HCT116 (cell line): ENCODE measurements around the gene PDE4B. TPM values are rescaled to one million over a fixed set of nuclear protein-coding genes. Genes with fewer than 3 reads are reported as not detected.

Experiments
- ATAC-seq: fragments of 200-7000 bp; cut with Tn5 transposase; 2 replicates; pipeline ENCODE4 v1.9.1; 2020; ENCODE audit warnings: mild to moderate bottlenecking, moderate library complexity
- BruUV-seq: library from RNA; stranded (reverse); fragments of 400-500 nt; replicated peaks from 2 replicates; lab custom pipeline; 2021; lab: Mats Ljungman, UMichigan
- CTCF ChIA-PET: fragments of 300-600 bp; sonication (Branson Sonifier 250); formaldehyde crosslinking; loops from one replicate; lab custom pipeline; 2021; ENCODE audit warnings: antibody characterized with exemption; lab: Charles Lee
- POLR2A ChIA-PET: fragments of 300-600, 350-600 bp; sonication (Branson Sonifier 250); formaldehyde crosslinking; loops from one replicate; lab custom pipeline; 2021; ENCODE audit warnings: antibody characterized with exemption; lab: Charles Lee
- RAD21 ChIA-PET, 2 experiments: fragments of 300-600 bp; sonication (Branson Sonifier 250); formaldehyde crosslinking; loops; one replicate each; lab custom pipeline; 2023; ENCODE audit warnings: low total read pairs in 2 of 2; ENCODE audit not compliant: uncharacterized antibody in 2 of 2, unreplicated experiment in 2 of 2, low non-redundant PET in 1 of 2; lab: Charles Lee
- DNase-seq: peaks from one replicate; pipeline ENCODE4 v3.0.0-alpha.2; 2010; ENCODE audit warnings: low read depth, low spot score
- H2AFZ ChIP-seq: fragments of 200-600 bp; shearing (Covaris generic), sonication (generic); 2 replicates; pipeline ENCODE4 v1.6.1; 2017; ENCODE audit warnings: low read depth, mixed run types, mixed read lengths, antibody characterized with exemption, low read length; ENCODE audit not compliant: poor library complexity, severe bottlenecking
- H3K27ac ChIP-seq: 2 replicates; pipeline ENCODE4 v1.5.1; 2012; ENCODE audit warnings: low read depth, low read length
- H3K27me3 ChIP-seq: fragments of 200-600 bp; sonication (generic); 2 replicates; pipeline ENCODE4 v1.6.1; 2016; ENCODE audit warnings: mixed run types, low read length, mixed read lengths; ENCODE audit not compliant: insufficient read depth
- H3K36me3 ChIP-seq, 2 experiments: fragments of 200-500 bp in 1 of 2; fragments of 200-600 bp in 1 of 2; sonication (Bioruptor generic) in 1 of 2; sonication (generic) in 1 of 2; 2 replicates each; pipeline versions ENCODE4 v1.5.1 to v1.6.1; 2014 to 2016; ENCODE audit warnings: low read length in 2 of 2, inconsistent platforms in 1 of 2, mixed read lengths in 1 of 2, mixed run types in 1 of 2; ENCODE audit not compliant: insufficient read depth in 2 of 2, control insufficient read depth in 1 of 2
- H3K4me1 ChIP-seq, 2 experiments: fragments of 200-600 bp in 1 of 2; sonication (generic) in 1 of 2; 2 replicates each; pipeline versions ENCODE4 v1.5.1 to v1.6.1; 2012 to 2017; ENCODE audit warnings: low read length in 2 of 2, inconsistent platforms in 1 of 2, mild to moderate bottlenecking in 1 of 2, mixed read lengths in 1 of 2, mixed run types in 1 of 2, moderate library complexity in 1 of 2; ENCODE audit not compliant: insufficient read depth in 2 of 2, control insufficient read depth in 1 of 2
- H3K4me2 ChIP-seq: fragments of 200-600 bp; sonication (generic); 2 replicates; pipeline ENCODE4 v1.6.1; 2017; ENCODE audit warnings: mixed run types, low read length, mixed read lengths
- H3K4me3 ChIP-seq, 2 experiments: fragments of 200-600 bp in 1 of 2; sonication (generic) in 1 of 2; replicated peaks in 1 of 2; 2 replicates each; pipeline ENCODE4 v1.5.1; 2011 to 2016; ENCODE audit warnings: low read length in 2 of 2, control low read depth in 1 of 2, low read depth in 1 of 2, mild to moderate bottlenecking in 1 of 2, mixed read lengths in 1 of 2, mixed run types in 1 of 2
- H3K79me2 ChIP-seq: fragments of 200-600 bp; sonication (generic); 2 replicates; pipeline ENCODE4 v1.6.1; 2017; ENCODE audit warnings: mild to moderate bottlenecking, mixed run types, low read length, moderate library complexity, mixed read lengths; ENCODE audit not compliant: insufficient read depth
- H3K9ac ChIP-seq: fragments of 200-600 bp; sonication (generic); 2 replicates; pipeline ENCODE4 v1.6.1; 2016; ENCODE audit warnings: low read length, mixed read lengths
- H3K9me2 ChIP-seq: fragments of 200-600 bp; sonication (generic), shearing (Covaris generic); 2 replicates; pipeline ENCODE4 v1.6.1; 2017; ENCODE audit warnings: mixed run types, mild to moderate bottlenecking, moderate library complexity; ENCODE audit not compliant: insufficient read depth
- H3K9me3 ChIP-seq, 2 experiments: fragments of 200-500 bp in 1 of 2; fragments of 200-600 bp in 1 of 2; sonication (Bioruptor generic) in 1 of 2; sonication (generic) in 1 of 2; 2 replicates each; pipeline ENCODE4 v1.6.1; 2014 to 2017; ENCODE audit warnings: low read length in 2 of 2, mixed read lengths in 2 of 2, inconsistent platforms in 1 of 2, low read depth in 1 of 2, mild to moderate bottlenecking in 1 of 2, mixed run types in 1 of 2, moderate library complexity in 1 of 2; ENCODE audit not compliant: control insufficient read depth in 1 of 2, insufficient read depth in 1 of 2
- H4K20me1 ChIP-seq: fragments of 200-600 bp; sonication (generic), shearing (Covaris generic); 2 replicates; pipeline ENCODE4 v1.6.1; 2017; ENCODE audit warnings: mixed run types, mild to moderate bottlenecking, moderate library complexity; ENCODE audit not compliant: insufficient read depth
- CBX3 ChIP-seq: IDR thresholded peaks from 2 replicates; pipeline ENCODE4 v1.6.1; 2012; ENCODE audit warnings: low read depth
- CEBPB ChIP-seq: IDR thresholded peaks from 2 replicates; pipeline ENCODE4 v1.6.1; 2012; ENCODE audit warnings: low read depth
- EGR1 ChIP-seq: IDR thresholded peaks from 2 replicates; pipeline ENCODE4 v1.6.1; 2012; ENCODE audit warnings: low read depth
- ELF1 ChIP-seq: IDR thresholded peaks from 2 replicates; pipeline ENCODE4 v1.6.1; 2012; ENCODE audit warnings: low read depth, borderline replicate concordance
- EZH2 ChIP-seq: fragments of 200-600 bp; sonication (generic); IDR thresholded peaks from 2 replicates; pipeline ENCODE4 v1.6.1; 2017; ENCODE audit warnings: antibody characterized with exemption, mixed run types
- JUND ChIP-seq: IDR thresholded peaks from 2 replicates; pipeline ENCODE4 v1.6.1; 2012
- POLR2A ChIP-seq: IDR thresholded peaks from 2 replicates; pipeline ENCODE4 v1.7.0; 2011; ENCODE audit warnings: borderline replicate concordance; ENCODE audit not compliant: insufficient read depth, insufficient read length; ENCODE audit errors: extremely low read depth
- RAD21 ChIP-seq: IDR thresholded peaks from 2 replicates; pipeline ENCODE4 v1.6.1; 2012; ENCODE audit warnings: low read depth, mild to moderate bottlenecking
- SIN3A ChIP-seq: IDR thresholded peaks from 2 replicates; pipeline ENCODE4 v1.6.1; 2012; ENCODE audit warnings: low read depth
- SP1 ChIP-seq: IDR thresholded peaks from 2 replicates; pipeline ENCODE4 v1.6.1; 2012; ENCODE audit warnings: low read depth
- SRF ChIP-seq: IDR thresholded peaks from 2 replicates; pipeline ENCODE4 v1.6.1; 2012; ENCODE audit warnings: low read depth
- YY1 ChIP-seq: IDR thresholded peaks from 2 replicates; pipeline ENCODE4 v1.6.1; 2011; ENCODE audit warnings: low read length, low read depth, moderate library complexity, mild to moderate bottlenecking; ENCODE audit not compliant: insufficient replicate concordance; ENCODE audit errors: extremely low read depth
- ZFX ChIP-seq: fragments of 450-650 bp; IDR thresholded peaks from 2 replicates; pipeline ENCODE4 v1.6.1; 2017
- intact Hi-C: fragments of 100-400 bp; cut with micrococcal nuclease; formaldehyde crosslinking; loops from 2 replicates; pipeline ENCODE4 v1.10.0; 2022
- total RNA-seq: library from RNA; stranded (reverse); gene quantifications from one replicate; pipeline ENCODE4 v1.2.1, GENCODE V29; 2021; ENCODE audit not compliant: unreplicated experiment
- TF ChIP-seq, protein P1 (sequence below): IDR thresholded peaks from 2 replicates; pipeline ENCODE4 v1.6.1; 2011; ENCODE audit warnings: mild to moderate bottlenecking, low read length, moderate library complexity; ENCODE audit not compliant: insufficient replicate concordance; ENCODE audit errors: extremely low read depth
- TF ChIP-seq, protein P2 (sequence below): IDR thresholded peaks from 2 replicates; pipeline ENCODE4 v1.6.1; 2012
- TF ChIP-seq, protein P3 (sequence below): IDR thresholded peaks from 2 replicates; pipeline ENCODE4 v1.6.1; 2012; ENCODE audit warnings: low read depth

PDE4B gene
- total RNA-seq, 1 experiment from 2014 or later, result 76.9 TPM

DNA sequence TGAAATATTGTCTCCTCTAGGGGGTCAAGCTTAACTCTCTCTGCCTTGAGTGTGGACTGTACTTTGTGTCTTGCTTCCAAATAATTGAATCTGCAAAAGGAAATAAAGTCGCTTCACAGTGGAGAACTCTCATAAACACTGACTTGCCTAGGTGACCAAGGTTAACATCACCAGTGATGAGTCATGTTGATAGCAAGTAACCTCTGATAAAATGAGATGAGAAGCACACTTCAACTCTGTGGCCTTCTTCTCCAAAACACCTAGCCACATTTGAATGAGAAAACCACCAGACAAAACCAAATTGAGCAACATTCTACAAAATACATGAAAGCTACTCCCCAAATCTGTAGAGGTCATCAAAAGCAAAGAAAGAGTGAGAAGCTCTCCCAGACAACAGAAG is 37.6 kb downstream of the PDE4B start (continued):
- TF ChIP-seq YY1 (no peak), POLR2A (no peak), SP1 (no peak), SIN3A (no peak), RAD21 (no peak), JUND (0 out of 2 replicates have a peak, but pooled peaks have one; percentile 24), EGR1 (no peak)
- TF ChIP-seq, protein P1, sequence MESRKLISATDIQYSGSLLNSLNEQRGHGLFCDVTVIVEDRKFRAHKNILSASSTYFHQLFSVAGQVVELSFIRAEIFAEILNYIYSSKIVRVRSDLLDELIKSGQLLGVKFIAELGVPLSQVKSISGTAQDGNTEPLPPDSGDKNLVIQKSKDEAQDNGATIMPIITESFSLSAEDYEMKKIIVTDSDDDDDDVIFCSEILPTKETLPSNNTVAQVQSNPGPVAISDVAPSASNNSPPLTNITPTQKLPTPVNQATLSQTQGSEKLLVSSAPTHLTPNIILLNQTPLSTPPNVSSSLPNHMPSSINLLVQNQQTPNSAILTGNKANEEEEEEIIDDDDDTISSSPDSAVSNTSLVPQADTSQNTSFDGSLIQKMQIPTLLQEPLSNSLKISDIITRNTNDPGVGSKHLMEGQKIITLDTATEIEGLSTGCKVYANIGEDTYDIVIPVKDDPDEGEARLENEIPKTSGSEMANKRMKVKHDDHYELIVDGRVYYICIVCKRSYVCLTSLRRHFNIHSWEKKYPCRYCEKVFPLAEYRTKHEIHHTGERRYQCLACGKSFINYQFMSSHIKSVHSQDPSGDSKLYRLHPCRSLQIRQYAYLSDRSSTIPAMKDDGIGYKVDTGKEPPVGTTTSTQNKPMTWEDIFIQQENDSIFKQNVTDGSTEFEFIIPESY, result no peak

DNA sequence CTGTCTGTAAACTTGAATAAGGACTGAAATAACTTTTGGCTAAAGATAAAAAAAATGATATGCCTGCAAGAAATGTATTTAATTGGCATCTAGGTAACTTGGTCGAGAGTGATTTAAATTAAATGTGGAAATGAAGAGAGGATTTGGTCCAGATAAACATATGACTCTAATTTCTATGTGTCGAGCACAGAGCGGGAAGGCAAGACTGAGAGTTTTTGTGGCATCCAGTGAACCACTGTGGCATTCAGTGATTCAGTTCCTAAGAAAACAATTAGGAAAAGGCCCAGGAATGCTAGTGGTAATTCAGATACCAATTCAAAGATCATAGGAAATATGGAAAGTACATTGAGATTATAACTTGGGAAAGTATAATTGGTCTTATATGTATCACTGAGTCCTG is 39.6 kb downstream of the PDE4B start:
- ChIA-PET POLR2A (interaction anchor here (1.4 kb wide), 1 partner anchor 20 kb away, joined by 3 read pairs; no protein-coding TSS in a partner anchor), RAD21 (no interaction called here), CTCF (no interaction called here)
- H4K20me1 ChIP-seq, result no peaks in the 10 kb centered on the region
- no peak for TF ChIP-seq CBX3
- TF ChIP-seq EZH2, result no peak
- TF ChIP-seq ZFX, result no peak
- no peak for TF ChIP-seq SP1
- TF ChIP-seq SRF, result no peak
- TF ChIP-seq JUND, result no peak
- no peak for TF ChIP-seq ELF1
- TF ChIP-seq CEBPB, result no peak
- TF ChIP-seq RAD21, result no peak
- TF ChIP-seq, protein P2, sequence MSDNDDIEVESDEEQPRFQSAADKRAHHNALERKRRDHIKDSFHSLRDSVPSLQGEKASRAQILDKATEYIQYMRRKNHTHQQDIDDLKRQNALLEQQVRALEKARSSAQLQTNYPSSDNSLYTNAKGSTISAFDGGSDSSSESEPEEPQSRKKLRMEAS, result no peak
- TF ChIP-seq, protein P3, sequence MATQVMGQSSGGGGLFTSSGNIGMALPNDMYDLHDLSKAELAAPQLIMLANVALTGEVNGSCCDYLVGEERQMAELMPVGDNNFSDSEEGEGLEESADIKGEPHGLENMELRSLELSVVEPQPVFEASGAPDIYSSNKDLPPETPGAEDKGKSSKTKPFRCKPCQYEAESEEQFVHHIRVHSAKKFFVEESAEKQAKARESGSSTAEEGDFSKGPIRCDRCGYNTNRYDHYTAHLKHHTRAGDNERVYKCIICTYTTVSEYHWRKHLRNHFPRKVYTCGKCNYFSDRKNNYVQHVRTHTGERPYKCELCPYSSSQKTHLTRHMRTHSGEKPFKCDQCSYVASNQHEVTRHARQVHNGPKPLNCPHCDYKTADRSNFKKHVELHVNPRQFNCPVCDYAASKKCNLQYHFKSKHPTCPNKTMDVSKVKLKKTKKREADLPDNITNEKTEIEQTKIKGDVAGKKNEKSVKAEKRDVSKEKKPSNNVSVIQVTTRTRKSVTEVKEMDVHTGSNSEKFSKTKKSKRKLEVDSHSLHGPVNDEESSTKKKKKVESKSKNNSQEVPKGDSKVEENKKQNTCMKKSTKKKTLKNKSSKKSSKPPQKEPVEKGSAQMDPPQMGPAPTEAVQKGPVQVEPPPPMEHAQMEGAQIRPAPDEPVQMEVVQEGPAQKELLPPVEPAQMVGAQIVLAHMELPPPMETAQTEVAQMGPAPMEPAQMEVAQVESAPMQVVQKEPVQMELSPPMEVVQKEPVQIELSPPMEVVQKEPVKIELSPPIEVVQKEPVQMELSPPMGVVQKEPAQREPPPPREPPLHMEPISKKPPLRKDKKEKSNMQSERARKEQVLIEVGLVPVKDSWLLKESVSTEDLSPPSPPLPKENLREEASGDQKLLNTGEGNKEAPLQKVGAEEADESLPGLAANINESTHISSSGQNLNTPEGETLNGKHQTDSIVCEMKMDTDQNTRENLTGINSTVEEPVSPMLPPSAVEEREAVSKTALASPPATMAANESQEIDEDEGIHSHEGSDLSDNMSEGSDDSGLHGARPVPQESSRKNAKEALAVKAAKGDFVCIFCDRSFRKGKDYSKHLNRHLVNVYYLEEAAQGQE, result no peak
- TF ChIP-seq, protein P1, result no peak
- TF ChIP-seq EGR1, result no peak
- H3K27me3 ChIP-seq, result no peaks in the 10 kb centered on the region
- no peak overlapping the region for H3K27ac ChIP-seq
- intact Hi-C loops, result no loop called here
- peaks cover 0 to 6% of the 10 kb centered on the region in 2 experiments; a peak in 1 of 4 replicates for H3K4me1 ChIP-seq
- H3K36me3 ChIP-seq, result no peaks in the 10 kb centered on the region
- H3K9me3 ChIP-seq, result no peaks in the 10 kb centered on the region
- no peaks in the 10 kb centered on the region for H3K9me2 ChIP-seq
- ATAC-seq, result no peak
- no peak overlapping the region for H3K4me2 ChIP-seq
- no peak overlapping the region for H2AFZ ChIP-seq
- DNase-seq, result no peak
- no TSS peak for BruUV-seq
- H3K4me3 ChIP-seq, result no peak overlapping the region
- H3K79me2 ChIP-seq, result no peaks in the 10 kb centered on the region
- H3K9ac ChIP-seq, result no peak overlapping the region
